GM12865 (cell line): ENCODE measurements around the gene ALKBH3.
A peak's percentile ranks its signal among the peaks of the same experiment; 100 is the strongest.

Experiments
- DNase-seq: peaks from one replicate; pipeline ENCODE4 v3.0.0; 2010; ENCODE audit warnings: low read depth
- H3K4me3 ChIP-seq: 2 replicates; pipeline ENCODE4 v1.5.1; 2011; ENCODE audit warnings: mild to moderate bottlenecking, low read depth, low read length, control low read depth
- TF ChIP-seq, protein P1 (sequence below): IDR thresholded peaks from 2 replicates; pipeline ENCODE4 v1.5.1; 2011; ENCODE audit warnings: low read length, control low read depth, low read depth, inconsistent platforms; ENCODE audit not compliant: insufficient read depth; ENCODE audit errors: missing control alignments

The ALKBH3 gene

DNA sequence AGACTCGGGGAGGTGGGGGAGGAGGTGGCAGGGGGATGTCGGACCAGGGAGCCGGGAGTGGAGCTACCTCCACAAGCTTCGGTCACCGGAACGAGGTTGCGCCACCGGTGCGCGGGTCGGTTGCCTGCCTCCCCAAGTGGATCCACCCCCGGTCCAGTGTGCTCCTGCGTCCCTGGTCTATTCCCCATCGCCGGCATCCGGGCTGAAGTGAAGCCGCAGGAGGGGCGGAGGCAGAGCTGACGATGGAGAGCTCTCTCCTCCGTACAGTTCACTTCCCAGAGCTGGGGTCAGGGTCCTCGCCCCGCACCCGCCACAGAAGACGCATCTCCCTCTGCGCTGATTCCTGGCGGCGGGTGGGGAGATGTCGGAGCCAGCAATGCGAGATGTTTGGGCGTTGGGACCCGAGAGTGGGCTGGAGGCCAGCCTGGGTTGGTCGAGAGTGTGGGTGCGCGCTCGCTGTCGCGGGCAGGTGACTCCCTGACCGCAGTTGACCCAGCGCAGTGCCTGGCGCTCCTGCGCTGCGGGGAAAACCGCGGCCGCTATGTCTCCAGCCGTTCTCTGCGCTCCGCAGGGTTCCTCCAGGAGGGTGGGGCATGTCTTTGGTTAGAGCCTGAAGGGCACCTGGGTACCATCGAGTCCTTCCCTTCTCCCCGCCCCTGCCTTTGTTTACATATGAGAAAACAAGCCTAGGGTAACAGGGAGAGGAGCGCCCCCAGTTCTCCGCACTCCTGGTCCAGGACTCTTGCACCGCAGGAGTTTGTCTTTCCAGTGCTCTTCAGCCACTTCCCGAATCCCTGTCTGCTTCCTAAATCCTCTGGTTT is 63.5 kb downstream of the ALKBH3 start:
- no peak for DNase-seq
- TF ChIP-seq, protein P1, sequence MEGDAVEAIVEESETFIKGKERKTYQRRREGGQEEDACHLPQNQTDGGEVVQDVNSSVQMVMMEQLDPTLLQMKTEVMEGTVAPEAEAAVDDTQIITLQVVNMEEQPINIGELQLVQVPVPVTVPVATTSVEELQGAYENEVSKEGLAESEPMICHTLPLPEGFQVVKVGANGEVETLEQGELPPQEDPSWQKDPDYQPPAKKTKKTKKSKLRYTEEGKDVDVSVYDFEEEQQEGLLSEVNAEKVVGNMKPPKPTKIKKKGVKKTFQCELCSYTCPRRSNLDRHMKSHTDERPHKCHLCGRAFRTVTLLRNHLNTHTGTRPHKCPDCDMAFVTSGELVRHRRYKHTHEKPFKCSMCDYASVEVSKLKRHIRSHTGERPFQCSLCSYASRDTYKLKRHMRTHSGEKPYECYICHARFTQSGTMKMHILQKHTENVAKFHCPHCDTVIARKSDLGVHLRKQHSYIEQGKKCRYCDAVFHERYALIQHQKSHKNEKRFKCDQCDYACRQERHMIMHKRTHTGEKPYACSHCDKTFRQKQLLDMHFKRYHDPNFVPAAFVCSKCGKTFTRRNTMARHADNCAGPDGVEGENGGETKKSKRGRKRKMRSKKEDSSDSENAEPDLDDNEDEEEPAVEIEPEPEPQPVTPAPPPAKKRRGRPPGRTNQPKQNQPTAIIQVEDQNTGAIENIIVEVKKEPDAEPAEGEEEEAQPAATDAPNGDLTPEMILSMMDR, result no peak
- H3K4me3 ChIP-seq, result no peak overlapping the region

DNA sequence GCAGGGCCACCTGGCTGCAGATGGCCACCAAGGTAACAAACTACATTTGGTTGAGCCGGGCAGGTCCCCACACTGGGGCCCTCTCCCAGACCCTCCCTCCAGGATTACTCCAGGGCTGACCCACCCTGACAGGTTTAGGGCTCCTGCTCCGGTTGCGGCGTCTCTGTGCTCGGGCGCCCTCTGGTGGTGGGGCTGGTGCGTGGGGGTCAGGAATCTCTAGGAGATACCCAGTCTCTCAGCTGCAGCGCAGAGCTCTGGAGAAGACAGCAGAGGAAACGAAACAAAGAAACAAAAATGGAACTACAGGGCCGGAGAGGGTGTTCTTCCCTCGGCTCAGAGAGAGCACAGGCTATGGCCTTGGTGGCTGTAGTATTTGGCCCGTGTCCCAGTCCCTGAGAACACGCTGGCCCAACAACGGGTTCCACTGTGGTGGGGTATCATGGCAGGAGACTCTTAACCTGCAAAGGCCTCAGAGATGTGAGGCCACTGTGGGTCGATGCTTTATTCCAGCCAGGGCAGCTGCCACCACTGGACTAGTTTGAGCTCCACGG is 64.2 kb downstream of the ALKBH3 start:
- peak; percentile 49 for DNase-seq
- TF ChIP-seq, protein P1, result peak; percentile 66
- H3K4me3 ChIP-seq, result no peak overlapping the region

DNA sequence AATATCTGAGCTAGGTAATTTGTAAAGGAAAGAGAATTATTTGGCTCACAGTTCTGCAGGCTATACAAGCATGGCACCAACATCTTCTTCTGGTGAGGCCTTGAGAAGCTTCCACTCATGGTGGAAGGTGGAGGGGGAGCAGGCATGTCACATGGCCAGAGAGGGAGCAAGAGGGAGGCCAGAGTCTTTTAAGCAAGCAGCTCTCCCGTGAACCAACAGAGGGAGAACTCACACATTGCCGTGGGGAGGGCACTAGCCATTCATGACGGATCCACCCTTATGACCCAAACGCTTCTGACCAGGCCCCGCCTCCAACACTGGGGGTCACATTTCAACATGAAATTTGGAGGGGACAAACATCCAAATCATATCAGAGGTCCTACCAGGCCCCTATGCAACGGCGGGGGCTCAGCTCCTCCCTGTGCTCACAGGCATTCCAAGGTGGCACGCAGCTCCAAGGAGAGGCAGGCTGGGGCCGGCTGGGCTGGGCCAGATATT is 66.4 kb downstream of the ALKBH3 start:
- peak; percentile 15 for DNase-seq

GRCh38 chr11:43947815-43948214 is 67.2 kb downstream of the ALKBH3 start:
- H3K4me3 ChIP-seq, result no peak overlapping the region
- DNase-seq, result no peak
- TF ChIP-seq, protein P1, result no peak

More for the DNA sequence above, 66.4 kb downstream of the ALKBH3 start:
- TF ChIP-seq, protein P1, result no peak
- no peak overlapping the region for H3K4me3 ChIP-seq

DNA sequence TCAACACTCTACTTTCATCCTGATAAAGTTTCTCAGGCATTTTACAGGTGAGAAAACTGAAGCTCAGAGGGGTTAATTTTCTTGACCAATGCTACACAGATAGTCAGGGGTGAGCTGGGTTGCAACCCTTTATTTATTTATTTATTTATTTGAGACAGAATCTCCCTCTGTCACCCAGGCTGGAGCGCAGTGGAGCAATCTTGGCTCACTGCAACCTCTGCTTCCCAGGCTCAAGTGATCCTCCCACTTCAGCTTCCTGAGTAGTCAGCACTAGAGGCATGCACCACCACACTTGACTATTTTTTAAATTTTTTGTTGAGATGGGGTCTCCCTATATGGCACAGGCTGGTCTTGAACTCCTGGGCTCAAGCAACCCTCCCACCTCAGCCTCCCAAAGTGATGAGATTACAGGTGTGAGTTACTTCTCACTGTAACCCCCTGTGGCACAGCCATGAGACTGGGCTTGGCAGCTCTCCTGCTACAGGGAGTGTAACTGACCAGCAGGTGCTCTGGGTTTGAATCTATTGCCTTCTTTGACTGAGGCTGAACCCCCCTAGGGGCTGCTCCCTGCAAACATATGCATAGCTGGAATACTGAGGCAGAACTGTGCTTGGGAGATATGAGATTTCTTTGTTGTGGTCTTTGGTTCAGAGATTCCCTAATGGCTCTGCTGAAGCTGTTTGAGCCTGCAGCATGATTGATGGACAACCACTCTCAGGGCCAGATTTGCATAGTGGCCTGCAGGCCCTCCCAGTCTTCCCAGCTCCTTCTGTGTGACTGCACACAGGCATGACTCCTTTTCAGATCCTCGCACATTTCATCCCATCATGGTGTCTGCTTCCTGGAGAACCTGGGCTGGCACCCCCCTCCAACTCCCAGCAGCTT is 68.0 kb downstream of the ALKBH3 start:
- TF ChIP-seq, protein P1, result no peak
- DNase-seq, result no peak
- H3K4me3 ChIP-seq, result no peak overlapping the region

- DNase-seq, result no peak
- TF ChIP-seq, protein P1, result no peak
- no peak overlapping the region for H3K4me3 ChIP-seq
Observed at GRCh38 chr11:43950311-43950855, 69.8 kb downstream of the ALKBH3 start.
